ENCODE measurements around the gene CDH7. TPM values are rescaled to one million over a fixed set of nuclear protein-coding genes. Genes with fewer than 3 reads are reported as not detected.

Gene CDH7
- total RNA-seq, 1 donor from 2014 or later: 2.7 TPM

- Histone ChIP-seq H3K9ac (no peak overlapping the region), H3K79me2 (ENCODE audit: low read depth) (no peaks in the 10 kb centered on the region)
- no peaks in the 10 kb centered on the region for H3K36me3 Mint-ChIP-seq
Measured at GRCh38 chr18:65937180-65937579, 186.4 kb downstream of the CDH7 start.

DNA sequence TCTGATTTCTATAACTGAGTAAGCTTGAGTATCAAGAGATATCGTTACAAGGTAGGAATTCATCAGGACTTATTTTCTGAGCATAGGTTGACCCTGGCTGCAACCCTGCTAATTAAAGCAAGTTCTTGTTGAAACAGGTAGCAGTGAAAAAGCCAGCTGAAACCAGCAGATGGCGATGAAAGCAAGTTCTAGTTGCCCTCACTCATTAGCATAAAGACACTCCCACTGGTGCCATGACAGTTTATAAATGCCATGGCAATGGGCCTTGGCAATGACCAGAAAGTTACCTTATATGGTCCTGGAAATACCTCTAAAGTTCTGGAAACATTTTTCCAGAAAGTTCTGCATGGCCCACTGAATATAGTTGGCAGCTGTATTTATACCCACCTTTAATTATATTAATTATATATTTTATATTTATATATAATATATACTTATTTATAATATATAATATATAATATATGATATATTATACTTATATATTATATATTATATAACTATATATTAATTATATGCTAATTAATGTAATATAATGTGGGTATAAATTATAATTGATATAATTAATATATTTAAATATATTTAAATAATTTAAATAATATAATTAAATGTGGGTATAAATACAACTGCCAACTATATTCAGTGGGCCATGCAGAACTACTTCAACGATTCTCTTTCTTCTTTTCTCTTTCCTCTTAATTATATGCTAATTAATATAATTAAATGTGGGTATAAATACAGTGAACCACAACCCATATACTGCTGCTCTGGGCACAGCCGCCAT lies 188.0 kb downstream of the CDH7 start:
- Histone ChIP-seq H3K4me2 (no peak overlapping the region), H3K9me3 (ENCODE audit: low read depth) (no peaks in the 10 kb centered on the region), H3K36me3 (no peaks in the 10 kb centered on the region), H3F3A (ENCODE audit: low read depth) (peaks cover 3% of the 10 kb centered on the region), H3K9ac (no peak overlapping the region), H3K79me2 (ENCODE audit: low read depth) (no peaks in the 10 kb centered on the region), H3K27me3 (no peaks in the 10 kb centered on the region), H2AFZ (replicated peaks) (no peak overlapping the region), H4K20me1 (ENCODE audit: low read depth) (no peaks in the 10 kb centered on the region), H3K4me1 (no peaks in the 10 kb centered on the region), H3K27ac (no peak overlapping the region), H3K4me3 (no peak overlapping the region)
- Mint-ChIP-seq H3K4me1 (peaks cover 8% of the 10 kb centered on the region), H3K36me3 (no peaks in the 10 kb centered on the region), H3K27me3 (ENCODE audit: insufficient read depth, low read depth) (no peaks in the 10 kb centered on the region), H3K9me3 (no peaks in the 10 kb centered on the region), H3K27ac (no peak overlapping the region), H3K4me3 (no peak overlapping the region)
- DNase-seq (ENCODE audit: low spot score): peak; percentile 28
- TF ChIP-seq CTCF (IDR thresholded peaks at IDR 0.05) (peak; percentile 50), EZH2phosphoT487 (IDR thresholded peaks at IDR 0.05) (no peak), EZH2 (IDR thresholded peaks at IDR 0.05) (no peak)

More at GRCh38 chr18:65937180-65937579, 186.4 kb downstream of the CDH7 start:
- no peak for DNase-seq (ENCODE audit: low spot score)
- Mint-ChIP-seq H3K27me3 (ENCODE audit: insufficient read depth, low read depth) (no peaks in the 10 kb centered on the region), H3K4me1 (peaks cover 6% of the 10 kb centered on the region), H3K4me3 (no peak overlapping the region), H3K9me3 (peaks cover 5% of the 10 kb centered on the region), H3K27ac (no peak overlapping the region)
- Histone ChIP-seq H3F3A (ENCODE audit: low read depth) (peaks cover 3% of the 10 kb centered on the region), H3K4me1 (no peaks in the 10 kb centered on the region), H3K27me3 (no peaks in the 10 kb centered on the region), H3K27ac (no peak overlapping the region), H3K4me2 (no peak overlapping the region), H2AFZ (replicated peaks) (no peak overlapping the region), H3K4me3 (no peak overlapping the region), H4K20me1 (ENCODE audit: low read depth) (no peaks in the 10 kb centered on the region), H3K9me3 (ENCODE audit: low read depth) (no peaks in the 10 kb centered on the region), H3K36me3 (no peaks in the 10 kb centered on the region)
- TF ChIP-seq EZH2 (IDR thresholded peaks at IDR 0.05) (no peak), CTCF (IDR thresholded peaks at IDR 0.05) (no peak), EZH2phosphoT487 (IDR thresholded peaks at IDR 0.05) (no peak)
